ENCODE data around the gene DOK7.

Gene DOK7

GRCh38 chr4:3492741-3493719 lies 29.9 kb downstream of the DOK7 start:
- DNase-seq: no peak

GRCh38 chr4:3493720-3494461 lies 30.8 kb downstream of the DOK7 start:
- no peak for DNase-seq

- no peak for DNase-seq
These were observed 31.4 kb downstream of the DOK7 start for GRCh38 chr4:3494462-3494871.

GRCh38 chr4:3495204-3495975 lies 32.3 kb downstream of the DOK7 start:
- no peak for DNase-seq

GRCh38 chr4:3496021-3496420 lies 32.9 kb downstream of the DOK7 start:
- DNase-seq: no peak

- no peak for DNase-seq
These were observed 34.0 kb downstream of the DOK7 start for GRCh38 chr4:3497095-3497494.

- no peak for DNase-seq
These were observed 34.6 kb downstream of the DOK7 start for GRCh38 chr4:3497523-3498389.

GRCh38 chr4:3498407-3498806 lies 35.3 kb downstream of the DOK7 start:
- DNase-seq: no peak

GRCh38 chr4:3498901-3499510 lies 35.9 kb downstream of the DOK7 start:
- DNase-seq: no peak

GRCh38 chr4:3499710-3500109 lies 36.6 kb downstream of the DOK7 start:
- DNase-seq: no peak

GRCh38 chr4:3500111-3500510 lies 37.0 kb downstream of the DOK7 start:
- DNase-seq: no peak

- DNase-seq: no peak
These were observed 37.6 kb downstream of the DOK7 start for GRCh38 chr4:3500634-3501101.

GRCh38 chr4:3501126-3501824 lies 38.2 kb downstream of the DOK7 start:
- no peak for DNase-seq

- DNase-seq: no peak
These were observed 38.8 kb downstream of the DOK7 start for GRCh38 chr4:3501825-3502425.

- no peak for DNase-seq
These were observed 40.1 kb downstream of the DOK7 start for GRCh38 chr4:3502941-3503936.

GRCh38 chr4:3505231-3505630 lies 42.1 kb downstream of the DOK7 start:
- DNase-seq: no peak

GRCh38 chr4:3508542-3508941 lies 45.4 kb downstream of the DOK7 start:
- DNase-seq: no peak

- no peak for DNase-seq
These were observed 47.4 kb downstream of the DOK7 start for GRCh38 chr4:3510481-3510880.

GRCh38 chr4:3511187-3511586 lies 48.1 kb downstream of the DOK7 start:
- DNase-seq: no peak

Measured in activated naive CD4-positive, alpha-beta T cell treated with Interleukin-2 at 50 U/mL for 16 hours (primary cell).